Central memory CD4-positive, alpha-beta T cell (primary cell): ENCODE measurements around the gene CUX1.
"Not testable (repeated sequence)": the region's sequence is repeated elsewhere in the genome, so short reads cannot be mapped to it uniquely, and the experiment has no call there.

Experiments used
- DNase-seq: peaks from one replicate; pipeline ENCODE4 v3.0.0; 2022

Gene CUX1

GRCh38 chr7:102154425-102154824 lies 337.0 kb downstream of the CUX1 start:
- no peak for DNase-seq

- no peak for DNase-seq
Measured at GRCh38 chr7:102155821-102156441, 338.5 kb downstream of the CUX1 start.

GRCh38 chr7:102156867-102157266 lies 339.4 kb downstream of the CUX1 start:
- DNase-seq, result no peak

- DNase-seq, result no peak
Measured at GRCh38 chr7:102165136-102165535, 347.7 kb downstream of the CUX1 start.

GRCh38 chr7:102167254-102167653 lies 349.8 kb downstream of the CUX1 start:
- no peak for DNase-seq

GRCh38 chr7:102169651-102170392 lies 352.4 kb downstream of the CUX1 start:
- DNase-seq, result no peak

GRCh38 chr7:102170393-102170970 lies 353.1 kb downstream of the CUX1 start:
- no peak for DNase-seq

GRCh38 chr7:102173669-102174068 lies 356.2 kb downstream of the CUX1 start:
- DNase-seq, result no peak

- DNase-seq, result no peak
Measured at GRCh38 chr7:102175423-102176170, 358.2 kb downstream of the CUX1 start.

- no peak for DNase-seq
Measured at GRCh38 chr7:102178410-102178809, 361.0 kb downstream of the CUX1 start.

- no peak for DNase-seq
Measured at GRCh38 chr7:102180727-102181126, 363.3 kb downstream of the CUX1 start.

- no peak for DNase-seq
Measured at GRCh38 chr7:102181517-102181916, 364.1 kb downstream of the CUX1 start.

GRCh38 chr7:102182016-102182415 lies 364.6 kb downstream of the CUX1 start:
- DNase-seq, result no peak

- not testable (repeated sequence) for DNase-seq
Measured at GRCh38 chr7:102183848-102184247, 366.4 kb downstream of the CUX1 start.

- DNase-seq, result no peak
Measured at GRCh38 chr7:102184303-102184702, 366.9 kb downstream of the CUX1 start.

GRCh38 chr7:102185796-102186195 lies 368.4 kb downstream of the CUX1 start:
- DNase-seq, result no peak

GRCh38 chr7:102186306-102186705 lies 368.9 kb downstream of the CUX1 start:
- no peak for DNase-seq

GRCh38 chr7:102188746-102189145 lies 371.3 kb downstream of the CUX1 start:
- no peak for DNase-seq

GRCh38 chr7:102189756-102190155 lies 372.3 kb downstream of the CUX1 start:
- no peak for DNase-seq

- no peak for DNase-seq
Measured at GRCh38 chr7:102190776-102191350, 373.4 kb downstream of the CUX1 start.

- no peak for DNase-seq
Measured at GRCh38 chr7:102191556-102192379, 374.3 kb downstream of the CUX1 start.

GRCh38 chr7:102192790-102193189 lies 375.4 kb downstream of the CUX1 start:
- DNase-seq, result no peak
